Fibroblast of villous mesenchyme (primary cell): Measurements from ENCODE around the gene RELCH. TPM values are rescaled to one million over a fixed set of nuclear protein-coding genes. Genes with fewer than 3 reads are reported as not detected.

Source experiments
- DNase-seq: peaks from one replicate; pipeline ENCODE4 v3.0.0-alpha.2; 2010; ENCODE audit warnings: low read depth
- H3K4me3 ChIP-seq: 2 replicates; pipeline ENCODE4 v1.5.1; 2011; ENCODE audit warnings: low read depth, mild to moderate bottlenecking, low read length
- small RNA-seq: library from RNA; depleted of rRNA; stranded (forward); fragments of <200 nt; gene quantifications from one replicate; pipeline ENCODE3, GENCODE V24; 2012
- total RNA-seq: library from RNA; depleted of rRNA; stranded (reverse); fragments of >200 nt; gene quantifications from 2 replicates; pipeline ENCODE4 v1.2.3, GENCODE V29; 2012
- TF ChIP-seq, protein P1 (sequence below): IDR thresholded peaks from 2 replicates; pipeline ENCODE4 v1.5.1; 2012; ENCODE audit warnings: low read depth, mild to moderate bottlenecking, low read length; ENCODE audit not compliant: insufficient read depth

RELCH gene
- total RNA-seq, 1 donor = 50.1 TPM

DNA sequence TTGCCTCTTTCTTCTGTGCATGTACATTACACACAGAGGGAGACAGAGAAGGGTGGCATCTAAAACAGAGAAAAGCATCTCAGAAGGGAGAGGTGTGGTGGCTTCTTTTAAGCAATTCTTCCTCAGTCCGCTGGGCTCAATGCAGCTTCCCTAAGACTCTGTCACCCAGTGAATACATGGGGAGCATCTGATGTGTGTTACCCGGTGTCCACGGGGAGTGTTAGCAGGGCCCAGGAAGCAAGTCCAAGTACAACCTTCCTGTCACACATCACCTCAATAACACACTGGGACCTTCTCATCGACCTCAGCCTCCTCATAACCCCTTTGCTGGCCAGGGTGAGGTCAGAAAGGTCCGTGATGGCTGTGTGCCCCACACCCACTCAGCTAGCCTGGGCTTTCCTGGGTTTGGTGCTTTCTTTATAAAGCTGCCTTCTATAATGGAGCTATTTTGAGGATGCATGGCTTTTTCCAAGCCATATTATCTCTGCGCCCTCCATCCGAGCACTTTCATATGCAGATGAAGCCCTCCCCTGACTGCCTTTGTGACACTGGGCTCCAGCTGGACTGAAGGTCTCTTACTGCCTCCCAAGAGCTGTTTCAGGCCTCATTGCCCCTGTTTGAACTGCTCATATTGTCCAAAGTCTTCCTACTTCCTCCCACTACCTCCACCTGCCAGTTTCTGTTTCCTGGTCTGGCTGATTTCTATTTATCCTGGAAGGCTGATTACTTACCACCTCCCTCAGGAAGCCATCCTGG, 159.5 kb downstream of the RELCH start:
- TF ChIP-seq, protein P1, sequence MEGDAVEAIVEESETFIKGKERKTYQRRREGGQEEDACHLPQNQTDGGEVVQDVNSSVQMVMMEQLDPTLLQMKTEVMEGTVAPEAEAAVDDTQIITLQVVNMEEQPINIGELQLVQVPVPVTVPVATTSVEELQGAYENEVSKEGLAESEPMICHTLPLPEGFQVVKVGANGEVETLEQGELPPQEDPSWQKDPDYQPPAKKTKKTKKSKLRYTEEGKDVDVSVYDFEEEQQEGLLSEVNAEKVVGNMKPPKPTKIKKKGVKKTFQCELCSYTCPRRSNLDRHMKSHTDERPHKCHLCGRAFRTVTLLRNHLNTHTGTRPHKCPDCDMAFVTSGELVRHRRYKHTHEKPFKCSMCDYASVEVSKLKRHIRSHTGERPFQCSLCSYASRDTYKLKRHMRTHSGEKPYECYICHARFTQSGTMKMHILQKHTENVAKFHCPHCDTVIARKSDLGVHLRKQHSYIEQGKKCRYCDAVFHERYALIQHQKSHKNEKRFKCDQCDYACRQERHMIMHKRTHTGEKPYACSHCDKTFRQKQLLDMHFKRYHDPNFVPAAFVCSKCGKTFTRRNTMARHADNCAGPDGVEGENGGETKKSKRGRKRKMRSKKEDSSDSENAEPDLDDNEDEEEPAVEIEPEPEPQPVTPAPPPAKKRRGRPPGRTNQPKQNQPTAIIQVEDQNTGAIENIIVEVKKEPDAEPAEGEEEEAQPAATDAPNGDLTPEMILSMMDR = no peak
- DNase-seq = no peak
- no peak overlapping the region for H3K4me3 ChIP-seq

DNA sequence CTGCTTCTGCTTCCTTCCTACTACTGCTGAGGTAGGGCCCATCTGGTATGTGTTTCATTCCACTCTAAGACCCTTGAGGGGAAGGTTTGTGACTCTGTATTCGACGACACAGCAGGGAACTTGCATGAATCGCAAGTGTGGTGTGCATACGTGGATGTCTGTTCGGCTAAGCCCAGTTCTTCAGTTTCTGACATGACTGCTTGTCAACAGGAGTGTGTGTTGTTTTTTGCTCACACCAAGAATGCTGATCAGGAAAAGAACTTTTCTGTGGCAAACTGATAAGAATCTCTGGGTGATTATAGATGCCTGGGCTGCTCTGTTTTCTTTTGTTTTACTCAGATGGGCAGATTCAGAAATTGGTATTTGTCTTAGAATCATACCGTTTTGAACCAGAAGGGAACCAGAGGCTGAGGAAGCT, 160.0 kb downstream of the RELCH start:
- no peak overlapping the region for H3K4me3 ChIP-seq
- no peak for DNase-seq
- TF ChIP-seq, protein P1 = no peak

DNA sequence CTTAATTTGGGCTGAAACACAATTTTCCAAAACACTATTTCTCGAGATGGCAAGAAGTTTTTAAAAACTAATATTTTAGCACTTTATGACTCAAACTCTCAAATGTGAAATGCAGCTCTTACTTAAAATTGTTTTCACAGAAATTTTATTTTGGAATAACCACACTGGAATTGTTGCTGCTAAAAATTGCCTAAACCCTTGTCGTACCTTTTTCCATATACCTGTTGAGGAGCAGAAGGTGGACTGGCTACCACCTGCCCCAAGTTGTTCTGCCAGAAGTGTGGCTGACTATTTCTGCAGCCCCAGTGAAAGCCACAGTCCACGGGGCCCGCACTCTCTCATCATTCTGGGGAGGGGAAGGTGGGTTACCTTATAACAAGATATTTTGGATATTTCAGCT, 161.4 kb downstream of the RELCH start:
- no peak for DNase-seq
- TF ChIP-seq, protein P1 = no peak
- no peak overlapping the region for H3K4me3 ChIP-seq

DNA sequence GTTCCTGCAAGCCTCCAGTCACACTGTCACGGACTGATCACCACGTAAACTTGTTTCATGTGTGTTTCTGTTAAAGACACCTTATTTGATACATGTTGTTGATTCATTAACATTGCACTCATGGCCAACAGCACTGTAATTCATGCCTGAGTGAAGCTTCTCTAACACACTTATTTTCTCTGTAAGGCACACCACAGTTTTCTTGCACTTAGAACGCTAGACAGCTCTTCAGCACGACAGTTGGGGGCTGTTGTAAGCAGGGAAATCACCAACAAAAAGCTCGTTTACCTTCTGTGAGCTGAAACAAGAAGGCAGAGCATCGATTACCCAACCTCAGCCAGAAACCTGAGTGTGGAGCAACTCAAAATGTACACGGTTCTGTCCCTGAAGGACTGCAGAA, 166.1 kb downstream of the RELCH start:
- no peak overlapping the region for H3K4me3 ChIP-seq
- TF ChIP-seq, protein P1 = no peak
- DNase-seq = no peak

DNA sequence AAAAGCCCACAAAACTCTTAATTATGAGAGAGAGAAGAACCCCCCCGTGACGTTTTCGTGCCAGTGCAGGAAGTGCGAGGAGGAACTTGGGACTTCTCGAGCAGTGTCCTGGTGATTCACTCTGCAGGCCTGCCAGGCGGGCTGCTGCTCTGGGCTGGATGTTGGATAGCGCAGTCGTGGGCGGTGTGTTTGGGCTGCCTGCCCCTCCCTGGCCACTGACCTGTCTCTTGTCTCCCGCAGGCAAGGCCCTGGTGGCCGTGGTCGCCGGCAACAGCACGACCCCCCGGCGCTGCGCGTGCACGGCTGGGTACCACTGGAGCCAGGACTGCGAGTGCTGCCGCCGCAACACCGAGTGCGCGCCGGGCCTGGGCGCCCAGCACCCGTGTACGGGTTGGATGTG, 167.1 kb downstream of the RELCH start:
- no peak overlapping the region for H3K4me3 ChIP-seq
- TF ChIP-seq, protein P1 = no peak
- DNase-seq = no peak

DNA sequence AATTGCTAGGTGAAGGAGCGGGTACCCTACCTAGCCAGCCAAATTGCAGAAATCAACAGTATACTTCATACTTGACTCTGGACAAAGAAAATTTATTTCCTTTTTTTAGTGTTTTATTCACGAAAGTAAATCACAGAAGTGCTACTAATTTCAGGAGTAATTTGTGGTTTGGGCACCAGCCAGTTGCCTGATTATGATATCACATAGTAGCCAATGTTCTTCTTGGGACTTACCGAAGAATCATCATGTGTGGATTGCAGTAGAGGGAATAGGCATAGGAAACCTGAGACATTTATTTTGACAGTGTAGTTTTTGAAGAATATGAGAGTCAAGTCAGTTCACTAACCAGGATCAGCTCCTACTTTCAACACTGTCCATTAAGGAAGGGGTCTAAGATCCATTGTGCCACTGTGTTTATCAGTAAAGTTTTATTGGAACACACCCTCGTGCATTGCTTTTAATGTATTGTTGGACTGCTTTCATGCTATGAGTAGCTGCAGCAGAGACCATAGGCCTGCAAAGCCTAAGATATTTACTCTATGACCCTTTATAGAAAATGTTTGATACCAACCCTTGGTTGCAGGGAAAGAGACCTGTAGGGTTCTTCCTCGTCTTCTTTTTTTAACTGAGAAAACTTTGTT, 170.1 kb downstream of the RELCH start:
- H3K4me3 ChIP-seq = no peak overlapping the region
- DNase-seq = no peak
- TF ChIP-seq, protein P1 = no peak

Small RNA genes within 50 kb of the gene (small RNA-seq; reads per million reads assigned to genes)
- gene RF00019 = not detected

Other genes with a start within 250 kb of the RELCH start
- gene PIGN, start 199 bp upstream of the RELCH start, total RNA-seq = 30.3 and 57.0 TPM in 2 replicates
- under 0.01 TPM in 1 of 2 replicates, not detected in the other for gene TNFRSF11A, start 138.1 kb downstream of the RELCH start, total RNA-seq